ENCODE results near the gene CD4. TPM values are rescaled to one million over a fixed set of nuclear protein-coding genes. Genes with fewer than 3 reads are reported as not detected.

CD4 gene
- total RNA-seq, 3 donors from 2014 or later (not counting 1 experiment from before 2014, with no cell fraction given): 8.5 to 10.1 (median 9.8) TPM

DNA sequence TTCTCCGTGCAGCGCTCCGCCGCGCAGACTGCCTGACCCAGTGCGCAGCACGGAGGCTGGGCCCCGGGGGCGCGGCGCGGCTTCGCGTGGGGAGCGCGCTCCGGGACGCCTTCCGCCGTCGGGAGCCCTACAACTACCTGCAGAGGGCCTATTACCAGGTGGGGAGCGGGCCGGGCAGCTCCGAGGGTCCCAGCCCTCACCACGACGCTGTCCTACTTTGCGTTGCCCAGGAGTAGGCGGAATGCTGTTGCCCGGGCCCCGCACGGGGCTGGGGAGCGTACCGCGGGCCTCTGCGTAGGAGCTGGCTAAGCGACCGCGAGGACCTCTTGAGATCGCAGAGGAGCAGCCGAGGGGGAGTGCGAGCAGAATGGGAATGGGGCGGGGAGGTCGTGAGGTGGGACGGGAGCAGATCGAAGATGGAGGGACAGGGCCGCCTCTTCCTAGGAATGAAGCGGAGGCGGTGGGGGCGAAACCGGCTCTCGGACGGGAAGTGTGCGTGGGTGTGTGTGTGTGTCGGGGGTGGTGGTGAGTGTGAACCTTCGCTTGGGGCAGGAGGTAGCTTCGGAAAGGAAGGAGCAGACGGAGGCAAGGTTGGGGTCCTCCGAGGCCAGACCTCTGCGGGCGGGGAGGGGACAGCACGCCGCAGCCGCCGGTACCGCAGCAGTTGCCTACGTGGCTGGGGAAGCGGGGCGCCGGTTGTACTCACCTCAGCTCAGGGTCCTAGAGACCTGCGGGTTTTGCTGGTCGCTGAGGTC, 39.6 kb downstream of the CD4 start:
- WGBS (ENCODE audit: insufficient coverage): under 1% methylated on average over 71 of the region's 71 CpGs
- ATAC-seq (peak; percentile 53 to 59 (median 56)), DNase-seq (peak in 1 of 2 donors; percentile 65)
- no peaks in the 10 kb centered on the region for H3K36me3 ChIP-seq (ENCODE audit: control insufficient read depth, insufficient read depth, low read length)
- peaks cover 44% of the 10 kb centered on the region for H3K27me3 ChIP-seq (ENCODE audit: control insufficient read depth, insufficient read depth, low read length)
- Mint-ChIP-seq H3K27me3 (ENCODE audit: low read depth in 2 of 2) (peaks cover 61 to 63% of the 10 kb centered on the region in 2 donors), H3K4me3 (peak overlapping the region; percentile 94), H3K36me3 (no peaks in the 10 kb centered on the region), H3K4me1 (peaks cover 20 to 33% of the 10 kb centered on the region in 2 donors), H3K9me3 (no peaks in the 10 kb centered on the region), H3K27ac (peak overlapping the region in 1 of 2 donors; percentile 73)
- H3K27ac ChIP-seq (ENCODE audit: low read length): no peak overlapping the region
- TF ChIP-seq, protein P1, sequence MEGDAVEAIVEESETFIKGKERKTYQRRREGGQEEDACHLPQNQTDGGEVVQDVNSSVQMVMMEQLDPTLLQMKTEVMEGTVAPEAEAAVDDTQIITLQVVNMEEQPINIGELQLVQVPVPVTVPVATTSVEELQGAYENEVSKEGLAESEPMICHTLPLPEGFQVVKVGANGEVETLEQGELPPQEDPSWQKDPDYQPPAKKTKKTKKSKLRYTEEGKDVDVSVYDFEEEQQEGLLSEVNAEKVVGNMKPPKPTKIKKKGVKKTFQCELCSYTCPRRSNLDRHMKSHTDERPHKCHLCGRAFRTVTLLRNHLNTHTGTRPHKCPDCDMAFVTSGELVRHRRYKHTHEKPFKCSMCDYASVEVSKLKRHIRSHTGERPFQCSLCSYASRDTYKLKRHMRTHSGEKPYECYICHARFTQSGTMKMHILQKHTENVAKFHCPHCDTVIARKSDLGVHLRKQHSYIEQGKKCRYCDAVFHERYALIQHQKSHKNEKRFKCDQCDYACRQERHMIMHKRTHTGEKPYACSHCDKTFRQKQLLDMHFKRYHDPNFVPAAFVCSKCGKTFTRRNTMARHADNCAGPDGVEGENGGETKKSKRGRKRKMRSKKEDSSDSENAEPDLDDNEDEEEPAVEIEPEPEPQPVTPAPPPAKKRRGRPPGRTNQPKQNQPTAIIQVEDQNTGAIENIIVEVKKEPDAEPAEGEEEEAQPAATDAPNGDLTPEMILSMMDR (IDR thresholded peaks at IDR 0.05): no peak
- peaks cover 22% of the 10 kb centered on the region for H3K4me1 ChIP-seq (ENCODE audit: control insufficient read depth, insufficient read depth, low read length)
- peak overlapping the region; percentile 46 for H3K4me3 ChIP-seq (ENCODE audit: low read length)
- no peaks in the 10 kb centered on the region for H3K9me3 ChIP-seq (ENCODE audit: control insufficient read depth, insufficient read depth, low read length)
- intact Hi-C loops (cut with micrococcal nuclease): loop anchor here (5.0 kb wide), 1 partner anchor 77 kb away; the partner anchor contains the start of gene MLF2

DNA sequence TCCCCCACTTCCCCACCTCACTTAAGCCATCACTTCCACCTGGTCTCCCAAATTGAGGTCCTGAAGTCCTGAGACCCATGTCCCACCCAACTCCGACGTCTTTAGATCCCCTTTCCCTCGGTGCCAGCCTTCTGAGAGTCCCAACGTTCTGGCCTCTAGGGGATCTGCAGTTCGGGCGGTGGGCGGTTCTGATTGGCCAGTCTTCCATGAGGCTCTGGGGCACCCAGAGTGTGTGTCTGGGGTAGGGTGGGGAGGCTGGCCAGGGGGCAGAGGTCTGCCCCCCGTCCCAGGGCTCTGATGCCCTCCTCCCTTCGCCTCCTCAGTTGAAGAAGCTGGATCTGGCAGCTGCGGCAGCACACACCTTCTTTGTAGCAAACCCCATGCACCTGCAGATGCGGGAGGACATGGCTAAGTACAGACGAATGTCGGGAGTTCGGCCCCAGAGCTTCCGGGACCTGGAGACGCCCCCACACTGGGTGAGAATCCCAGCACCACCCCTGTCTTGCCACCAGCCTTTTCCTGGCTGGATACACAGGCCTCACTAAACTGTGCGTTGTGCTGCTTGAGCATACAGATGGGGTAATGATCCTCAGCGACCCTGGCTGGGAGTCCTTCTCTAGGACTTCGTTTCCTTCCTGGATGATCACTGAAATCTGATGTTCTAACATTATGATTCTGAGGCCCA, 40.4 kb downstream of the CD4 start:
- H3K27ac ChIP-seq (ENCODE audit: low read length): no peak overlapping the region
- H3K4me1 Mint-ChIP-seq: peaks cover 20 to 33% of the 10 kb centered on the region in 2 donors
- no peaks in the 10 kb centered on the region for H3K9me3 Mint-ChIP-seq
- no peak for ATAC-seq
- H3K4me3 Mint-ChIP-seq: peak overlapping the region; percentile 94
- peaks cover 57% of the 10 kb centered on the region in 2 donors for H3K27me3 Mint-ChIP-seq (ENCODE audit: low read depth in 2 of 2)
- no peaks in the 10 kb centered on the region for H3K36me3 Mint-ChIP-seq
- WGBS (ENCODE audit: insufficient coverage): 65% methylated on average over 19 of the region's 19 CpGs
- TF ChIP-seq, protein P1 (IDR thresholded peaks at IDR 0.05): no peak
- peak overlapping the region in 1 of 2 donors; percentile 73 for H3K27ac Mint-ChIP-seq
- no peak for DNase-seq
- no peaks in the 10 kb centered on the region for H3K36me3 ChIP-seq (ENCODE audit: control insufficient read depth, insufficient read depth, low read length)
- peaks cover 43% of the 10 kb centered on the region for H3K27me3 ChIP-seq (ENCODE audit: control insufficient read depth, insufficient read depth, low read length)
- H3K4me3 ChIP-seq (ENCODE audit: low read length): no peak overlapping the region
- peaks cover 22% of the 10 kb centered on the region for H3K4me1 ChIP-seq (ENCODE audit: control insufficient read depth, insufficient read depth, low read length)
- intact Hi-C loops (cut with micrococcal nuclease): loop anchor here (5.0 kb wide), 1 partner anchor 77 kb away; the partner anchor contains the start of gene MLF2
- H3K9me3 ChIP-seq (ENCODE audit: control insufficient read depth, insufficient read depth, low read length): no peaks in the 10 kb centered on the region

DNA sequence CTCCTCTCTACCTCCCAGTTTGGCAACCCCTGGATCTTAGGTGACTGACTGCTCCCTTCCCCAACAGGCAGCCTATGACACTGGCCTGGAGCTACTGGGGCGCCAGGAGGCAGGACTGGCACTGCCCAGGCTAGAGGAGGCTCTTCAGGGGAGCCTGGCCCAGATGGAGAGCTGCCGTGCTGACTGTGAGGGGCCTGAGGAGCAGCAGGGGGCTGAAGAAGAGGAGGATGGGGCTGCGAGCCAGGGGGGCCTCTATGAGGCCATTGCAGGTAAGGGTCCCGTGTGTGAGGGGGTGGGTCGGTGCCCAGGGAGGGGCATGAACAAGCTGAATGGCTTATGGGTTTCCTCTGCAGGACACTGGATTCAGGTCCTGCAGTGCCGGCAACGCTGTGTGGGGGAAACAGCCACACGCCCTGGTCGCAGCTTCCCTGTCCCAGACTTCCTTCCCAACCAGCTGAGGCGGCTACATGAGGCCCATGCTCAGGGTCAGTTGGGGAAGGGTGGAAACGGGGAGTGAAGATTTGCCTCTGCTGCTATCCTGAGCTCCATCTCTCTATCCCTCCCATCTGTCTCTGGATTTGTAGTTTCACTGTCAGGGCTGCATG, 41.1 kb downstream of the CD4 start:
- Mint-ChIP-seq H3K27ac (no peak overlapping the region), H3K4me3 (peak overlapping the region; percentile 94), H3K27me3 (ENCODE audit: low read depth in 2 of 2) (peaks cover 50% of the 10 kb centered on the region in 2 donors), H3K36me3 (no peaks in the 10 kb centered on the region), H3K4me1 (peaks cover 20 to 28% of the 10 kb centered on the region in 2 donors), H3K9me3 (no peaks in the 10 kb centered on the region)
- WGBS (ENCODE audit: insufficient coverage): 90% methylated on average over 10 of the region's 11 CpGs
- no peak for DNase-seq
- TF ChIP-seq, protein P1 (IDR thresholded peaks at IDR 0.05): no peak
- Histone ChIP-seq H3K36me3 (ENCODE audit: control insufficient read depth, insufficient read depth, low read length) (no peaks in the 10 kb centered on the region), H3K27ac (ENCODE audit: low read length) (no peak overlapping the region), H3K4me3 (ENCODE audit: low read length) (no peak overlapping the region), H3K9me3 (ENCODE audit: control insufficient read depth, insufficient read depth, low read length) (no peaks in the 10 kb centered on the region), H3K4me1 (ENCODE audit: control insufficient read depth, insufficient read depth, low read length) (peaks cover 21% of the 10 kb centered on the region), H3K27me3 (ENCODE audit: control insufficient read depth, insufficient read depth, low read length) (peaks cover 37% of the 10 kb centered on the region)
- intact Hi-C loops (cut with micrococcal nuclease): no loop called here
- ATAC-seq: no peak

Measured in natural killer cell (primary cell).